OCI-LY7 (cell line): ENCODE data around the gene KIF22. TPM values are rescaled to one million over a fixed set of nuclear protein-coding genes. Genes with fewer than 3 reads are reported as not detected.
A peak's percentile ranks its signal among the peaks of the same experiment; 100 is the strongest.

ENCODE experiments used
- BruUV-seq: library from RNA; stranded (reverse); fragments of 400-500 nt; replicated peaks from 2 replicates; lab custom pipeline; 2021; lab: Mats Ljungman, UMichigan
- CTCF ChIA-PET: fragments of 300-600 bp; sonication (Branson Sonifier 250); formaldehyde crosslinking; loops from one replicate; lab custom pipeline; 2022; ENCODE audit warnings: antibody characterized with exemption; ENCODE audit not compliant: unreplicated experiment; lab: Charles Lee
- POLR2A ChIA-PET: fragments of 300-600 bp; sonication (Branson Sonifier 250); formaldehyde crosslinking; loops from one replicate; lab custom pipeline; 2022; ENCODE audit warnings: antibody characterized with exemption; lab: Charles Lee
- DNase-seq: peaks from one replicate; pipeline ENCODE4 v3.0.0-alpha.2; 2015; ENCODE audit warnings: low spot score
- H2AFZ ChIP-seq: fragments of 200-600 bp; sonication (generic), shearing (Covaris generic); 2 replicates; pipeline ENCODE4 v1.6.1; 2014; ENCODE audit warnings: mild to moderate bottlenecking, antibody characterized with exemption, low read length, moderate library complexity
- H3K27ac ChIP-seq: fragments of 200-600 bp; sonication (generic); 2 replicates; pipeline ENCODE4 v1.5.1; 2014; ENCODE audit warnings: mixed run types, low read depth, mild to moderate bottlenecking, moderate library complexity, low read length, inconsistent platforms; ENCODE audit not compliant: poor library complexity, severe bottlenecking
- H3K36me3 ChIP-seq: fragments of 200-600 bp; sonication (generic); 2 replicates; pipeline ENCODE4 v1.6.1; 2014; ENCODE audit warnings: mild to moderate bottlenecking, antibody characterized with exemption, low read length, moderate library complexity, mixed read lengths; ENCODE audit not compliant: insufficient read depth
- H3K4me1 ChIP-seq: fragments of 200-600 bp; sonication (generic); 2 replicates; pipeline ENCODE4 v1.5.1; 2014; ENCODE audit warnings: mild to moderate bottlenecking, low read length; ENCODE audit not compliant: insufficient read depth, poor library complexity, severe bottlenecking
- H3K4me2 ChIP-seq: fragments of 200-600 bp; sonication (generic); 2 replicates; pipeline ENCODE4 v1.6.1; 2014; ENCODE audit warnings: mild to moderate bottlenecking, low read length
- H3K4me3 ChIP-seq: fragments of 200-600 bp; sonication (generic); 2 replicates; pipeline ENCODE4 v1.5.1; 2014; ENCODE audit warnings: mild to moderate bottlenecking, low read depth, low read length; ENCODE audit not compliant: poor library complexity, severe bottlenecking
- H3K79me2 ChIP-seq: fragments of 200-600 bp; sonication (generic); 2 replicates; pipeline ENCODE4 v1.6.1; 2016; ENCODE audit warnings: low read depth, mild to moderate bottlenecking, low read length, moderate library complexity, mixed read lengths; ENCODE audit not compliant: insufficient read depth
- H3K9me2 ChIP-seq: fragments of 200-600 bp; sonication (generic); 2 replicates; pipeline ENCODE4 v1.6.1; 2016; ENCODE audit warnings: mild to moderate bottlenecking, low read length, mixed read lengths; ENCODE audit not compliant: insufficient read depth
- H3K9me3 ChIP-seq: fragments of 200-600 bp; sonication (generic); 2 replicates; pipeline ENCODE4 v1.6.1; 2014; ENCODE audit warnings: mild to moderate bottlenecking, mixed run types, low read length, mixed read lengths
- H4K20me1 ChIP-seq: fragments of 200-600 bp; sonication (generic); 2 replicates; pipeline ENCODE4 v1.6.1; 2014; ENCODE audit warnings: mild to moderate bottlenecking, antibody characterized with exemption, low read length, moderate library complexity, mixed read lengths; ENCODE audit not compliant: insufficient read depth
- EZH2phosphoT487 ChIP-seq: fragments of 200-600 bp; sonication (generic); IDR thresholded peaks from 2 replicates; pipeline ENCODE4 v1.6.1; 2018; ENCODE audit warnings: low read depth, borderline replicate concordance, mild to moderate bottlenecking, mixed run types, antibody characterized with exemption, low read length, moderate library complexity, mixed read lengths
- intact Hi-C: fragments of 100-400 bp; cut with micrococcal nuclease; formaldehyde crosslinking; loops from one replicate; pipeline ENCODE4 v1.10.0; 2022; ENCODE audit not compliant: unreplicated experiment
- total RNA-seq, 2 experiments: library from RNA; depleted of rRNA in 1 of 2; stranded (reverse); fragments of >200 nt in 1 of 2; shearing (Covaris generic) in 1 of 2; gene quantifications; 2 replicates each; pipeline ENCODE4 v1.2.3, GENCODE V29; 2014 to 2022
- TF ChIP-seq, protein P1 (sequence below): fragments of 200-600 bp; sonication (generic); conservative IDR thresholded peaks from 2 replicates; pipeline ENCODE4 v1.5.1; 2014; ENCODE audit warnings: mild to moderate bottlenecking, antibody characterized with exemption, low read length, moderate library complexity, mixed read lengths

KIF22 gene
- total RNA-seq, 2 experiments from 2014 or later = 232 to 339 TPM

- TF ChIP-seq, protein P1, sequence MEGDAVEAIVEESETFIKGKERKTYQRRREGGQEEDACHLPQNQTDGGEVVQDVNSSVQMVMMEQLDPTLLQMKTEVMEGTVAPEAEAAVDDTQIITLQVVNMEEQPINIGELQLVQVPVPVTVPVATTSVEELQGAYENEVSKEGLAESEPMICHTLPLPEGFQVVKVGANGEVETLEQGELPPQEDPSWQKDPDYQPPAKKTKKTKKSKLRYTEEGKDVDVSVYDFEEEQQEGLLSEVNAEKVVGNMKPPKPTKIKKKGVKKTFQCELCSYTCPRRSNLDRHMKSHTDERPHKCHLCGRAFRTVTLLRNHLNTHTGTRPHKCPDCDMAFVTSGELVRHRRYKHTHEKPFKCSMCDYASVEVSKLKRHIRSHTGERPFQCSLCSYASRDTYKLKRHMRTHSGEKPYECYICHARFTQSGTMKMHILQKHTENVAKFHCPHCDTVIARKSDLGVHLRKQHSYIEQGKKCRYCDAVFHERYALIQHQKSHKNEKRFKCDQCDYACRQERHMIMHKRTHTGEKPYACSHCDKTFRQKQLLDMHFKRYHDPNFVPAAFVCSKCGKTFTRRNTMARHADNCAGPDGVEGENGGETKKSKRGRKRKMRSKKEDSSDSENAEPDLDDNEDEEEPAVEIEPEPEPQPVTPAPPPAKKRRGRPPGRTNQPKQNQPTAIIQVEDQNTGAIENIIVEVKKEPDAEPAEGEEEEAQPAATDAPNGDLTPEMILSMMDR = no peak
- no peak for TF ChIP-seq EZH2phosphoT487
- H2AFZ ChIP-seq = no peak overlapping the region
- BruUV-seq = no TSS peak
- peaks cover 48% of the 10 kb centered on the region for H3K4me1 ChIP-seq
- H3K79me2 ChIP-seq = peaks cover 15% of the 10 kb centered on the region; the same call in 1 of the 2 replicates
- H3K9me3 ChIP-seq = no peaks in the 10 kb centered on the region
- no peaks in the 10 kb centered on the region for H3K9me2 ChIP-seq
- peak; percentile 43 for DNase-seq
- H4K20me1 ChIP-seq = peaks cover 18% of the 10 kb centered on the region
- CTCF ChIA-PET = no interaction called here
- H3K4me3 ChIP-seq = peak overlapping the region; percentile 83
- intact Hi-C loops = loop anchor here (5.0 kb wide), 1 partner anchor 187 kb away; the partner anchor contains the start of genes HIRIP3 and INO80E
- peak overlapping the region; percentile 93 for H3K4me2 ChIP-seq
- peaks cover 43% of the 10 kb centered on the region for H3K36me3 ChIP-seq
- H3K27ac ChIP-seq = peak overlapping the region; percentile 16
- POLR2A ChIA-PET = no interaction called here
These were observed 19.5 kb downstream of the KIF22 start for GRCh38 chr16:29809850-29810698.

- peaks cover 18% of the 10 kb centered on the region for H4K20me1 ChIP-seq
- no peak for DNase-seq
- peaks cover 42% of the 10 kb centered on the region for H3K36me3 ChIP-seq
- CTCF ChIA-PET = no interaction called here
- H3K4me2 ChIP-seq = peak overlapping the region; percentile 93
- peak overlapping the region; percentile 83 for H3K4me3 ChIP-seq
- peaks cover 53% of the 10 kb centered on the region for H3K4me1 ChIP-seq
- intact Hi-C loops = no loop called here
- H3K9me3 ChIP-seq = no peaks in the 10 kb centered on the region
- BruUV-seq = TSS peak; percentile 96
- H3K79me2 ChIP-seq = peaks cover 15% of the 10 kb centered on the region; the same call in 1 of the 2 replicates
- H2AFZ ChIP-seq = no peak overlapping the region
- POLR2A ChIA-PET = no interaction called here
- no peaks in the 10 kb centered on the region for H3K9me2 ChIP-seq
- TF ChIP-seq EZH2phosphoT487 = no peak
- TF ChIP-seq, protein P1 = no peak
- H3K27ac ChIP-seq = peak overlapping the region; percentile 16
These were observed 20.2 kb downstream of the KIF22 start for GRCh38 chr16:29810699-29811169.
